CD4-positive, alpha-beta T cell treated with Interleukin-15 for 1 hour (primary cell): ENCODE measurements around the gene C10orf105.
A peak's percentile ranks its signal among the peaks of the same experiment; 100 is the strongest.

Experiments used
- DNase-seq: peaks from one replicate; pipeline ENCODE4 v3.0.0-alpha.2; 2020

Gene C10orf105

GRCh38 chr10:71719464-71720201, at the start of gene C10orf105:
Gene C10orf105, minus strand, starts transcription at chr10:71719778. Its CDS starts 3,441 bp downstream, at chr10:71716337.
- no peak for DNase-seq

GRCh38 chr10:71767420-71768035, 48.0 kb upstream of the C10orf105 start:
- no peak for DNase-seq

- peak; percentile 83 for DNase-seq
Observed at GRCh38 chr10:71766717-71767419, 47.3 kb upstream of the C10orf105 start.

GRCh38 chr10:71765906-71766716, 46.5 kb upstream of the C10orf105 start:
- no peak for DNase-seq

GRCh38 chr10:71765176-71765904, 45.8 kb upstream of the C10orf105 start:
- no peak for DNase-seq

- no peak for DNase-seq
Observed at GRCh38 chr10:71763352-71764127, 44.0 kb upstream of the C10orf105 start.

- DNase-seq, result no peak
Observed at GRCh38 chr10:71762324-71762723, 42.7 kb upstream of the C10orf105 start.

- DNase-seq, result no peak
Observed at GRCh38 chr10:71761541-71762113, 42.0 kb upstream of the C10orf105 start.

- DNase-seq, result no peak
Observed at GRCh38 chr10:71761105-71761511, 41.5 kb upstream of the C10orf105 start.

- no peak for DNase-seq
Observed at GRCh38 chr10:71757399-71757922, 37.9 kb upstream of the C10orf105 start.

- DNase-seq, result no peak
Observed at GRCh38 chr10:71756311-71757191, 37.0 kb upstream of the C10orf105 start.

GRCh38 chr10:71755179-71755879, 35.8 kb upstream of the C10orf105 start:
- DNase-seq, result no peak

- DNase-seq, result no peak
Observed at GRCh38 chr10:71754562-71754961, 35.0 kb upstream of the C10orf105 start.

- DNase-seq, result no peak
Observed at GRCh38 chr10:71753960-71754505, 34.5 kb upstream of the C10orf105 start.

- DNase-seq, result peak; percentile 79
Observed at GRCh38 chr10:71753091-71753959, 33.7 kb upstream of the C10orf105 start.

GRCh38 chr10:71752391-71753090, 33.0 kb upstream of the C10orf105 start:
- DNase-seq, result no peak
